Measurements from ENCODE around the gene POLH. TPM values are rescaled to one million over a fixed set of nuclear protein-coding genes. Genes with fewer than 3 reads are reported as not detected.

Gene POLH
- total and polyA plus RNA-seq, 2 of the 4 experiments (the other 2 are of a cell fraction), result 13.3 to 26.0 TPM

DNA sequence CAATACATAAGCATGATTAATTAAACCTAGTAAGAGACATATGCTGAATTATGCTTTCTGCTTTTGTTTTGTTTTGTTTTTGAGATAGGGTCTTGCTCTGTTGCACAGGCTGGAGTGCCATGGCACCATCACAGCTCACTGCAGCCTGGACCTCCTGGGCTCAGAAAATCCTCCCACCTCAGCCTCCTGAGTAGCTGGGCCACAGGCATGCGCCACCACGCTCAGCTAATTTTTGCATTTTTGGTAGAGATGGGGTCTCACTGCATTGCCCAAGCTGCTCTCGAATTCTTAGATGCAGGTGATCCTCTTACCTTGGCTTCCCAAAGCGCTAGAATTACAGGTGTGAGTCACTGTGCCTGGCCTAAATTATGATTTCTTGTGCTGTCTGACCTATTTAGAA lies 4.0 kb upstream of the POLH start:
- Histone ChIP-seq H3K9me1 (ENCODE audit: insufficient read depth, low read length) (peaks cover 3% of the 10 kb centered on the region; the same call in 1 of the 2 replicates), H3K4me1 (ENCODE audit: control insufficient read depth, insufficient read depth, low read length) (no peaks in the 10 kb centered on the region), H3K23ac (ENCODE audit: low read depth, low read length) (no peak overlapping the region), H2BK15ac (ENCODE audit: low read depth, low read length) (no peak overlapping the region), H3K4me3 (ENCODE audit: insufficient read depth, low read depth, low read length) (no peak overlapping the region), H2BK5ac (ENCODE audit: low read depth, low read length, poor library complexity, severe bottlenecking) (no peak overlapping the region), H3K79me1 (ENCODE audit: low read depth in 1 of 2, low read length in 2 of 2) (peaks cover 14 to 27% of the 10 kb centered on the region in 2 experiments), H3K4ac (ENCODE audit: low read depth, low read length) (no peak overlapping the region), H3K56ac (ENCODE audit: extremely low read depth, insufficient read depth, low read length) (no peak overlapping the region), H4K8ac (ENCODE audit: low read depth in 2 of 2, low read length in 2 of 2) (no peak overlapping the region), H3K18ac (ENCODE audit: low read depth, low read length) (no peak overlapping the region), H2BK20ac (ENCODE audit: low read depth, low read length) (no peak overlapping the region), H4K91ac (ENCODE audit: insufficient read depth, low read depth, low read length) (no peak overlapping the region), H3K4me2 (ENCODE audit: low read depth, low read length) (no peak overlapping the region), H4K20me1 (ENCODE audit: insufficient read depth, low read length) (no peaks in the 10 kb centered on the region), H3K14ac (replicated peaks; ENCODE audit: low read depth, low read length) (no peak overlapping the region), H3K36me3 (ENCODE audit: control insufficient read depth, insufficient read depth, low read length) (peaks cover 33% of the 10 kb centered on the region), H2AK5ac (ENCODE audit: low read depth, low read length) (no peak overlapping the region), H3K9me3 (ENCODE audit: control insufficient read depth, insufficient read depth, low read length) (no peaks in the 10 kb centered on the region), H4K5ac (ENCODE audit: low read depth, low read length) (no peak overlapping the region), H2BK120ac (ENCODE audit: low read depth, low read length) (no peak overlapping the region), H2AK9ac (replicated peaks; ENCODE audit: low read depth, low read length, poor library complexity) (no peak overlapping the region), H3K27ac (ENCODE audit: insufficient read depth, low read length) (no peak overlapping the region), H3K27me3 (ENCODE audit: control insufficient read depth, insufficient read depth, low read length) (no peaks in the 10 kb centered on the region), H2AFZ (replicated peaks; ENCODE audit: low read length, poor library complexity) (no peak overlapping the region), H3K9ac (ENCODE audit: low read depth, low read length) (no peak overlapping the region)
- ATAC-seq (ENCODE audit: low read depth), result no peak
- no peak for DNase-seq
- dilution Hi-C loops (cut with HindIII; ENCODE audit: low sequenced_read_pairs, unreplicated experiment), result no loop called here
- in situ Hi-C loops (cut with MboI; ENCODE audit: low sequenced_read_pairs), result loop anchor here (25.0 kb wide), 1 partner anchor 910 kb away; no protein-coding TSS in a partner anchor
- intact Hi-C loops (cut with micrococcal nuclease), result loop anchor here (5.0 kb wide), 1 partner anchor 35 kb away; no protein-coding TSS in a partner anchor
- ChIA-PET POLR2A (ENCODE audit: unreplicated experiment) (no interaction called here), CTCF (no interaction called here)
- no TSS peak for BruUV-seq (replicated peaks)
- TF ChIP-seq POLR2A (IDR thresholded peaks at IDR 0.05; ENCODE audit: low read depth, low read length) (no peak), RFX5 (IDR thresholded peaks at IDR 0.05; ENCODE audit: low read depth, low read length) (no peak), BHLHE40 (IDR thresholded peaks at IDR 0.05; ENCODE audit: low read depth, low read length) (no peak), RCOR1 (IDR thresholded peaks at IDR 0.05; ENCODE audit: insufficient replicate concordance, low read length) (no peak), NFE2L2 (IDR thresholded peaks at IDR 0.05; ENCODE audit: low read depth, low read length) (no peak), MAZ (IDR thresholded peaks at IDR 0.05; ENCODE audit: borderline replicate concordance, low read depth, low read length) (no peak), USF2 (IDR thresholded peaks at IDR 0.05; ENCODE audit: low read depth, low read length) (no peak), MXI1 (IDR thresholded peaks at IDR 0.05; ENCODE audit: borderline replicate concordance, low read depth, low read length) (no peak), ELK1 (IDR thresholded peaks at IDR 0.05; ENCODE audit: borderline replicate concordance, low read depth, low read length) (no peak), MAFK (IDR thresholded peaks at IDR 0.05; ENCODE audit: low read depth, low read length) (no peak), CHD1 (IDR thresholded peaks at IDR 0.05; ENCODE audit: low read depth, low read length) (no peak), CEBPB (IDR thresholded peaks at IDR 0.05; ENCODE audit: low read depth, low read length) (no peak), RAD21 (IDR thresholded peaks at IDR 0.05; ENCODE audit: low read length) (no peak), FOS (IDR thresholded peaks at IDR 0.05; ENCODE audit: low read depth, low read length) (no peak), SMC3 (IDR thresholded peaks at IDR 0.05; ENCODE audit: low read depth, low read length) (no peak)
- TF ChIP-seq, protein P1, sequence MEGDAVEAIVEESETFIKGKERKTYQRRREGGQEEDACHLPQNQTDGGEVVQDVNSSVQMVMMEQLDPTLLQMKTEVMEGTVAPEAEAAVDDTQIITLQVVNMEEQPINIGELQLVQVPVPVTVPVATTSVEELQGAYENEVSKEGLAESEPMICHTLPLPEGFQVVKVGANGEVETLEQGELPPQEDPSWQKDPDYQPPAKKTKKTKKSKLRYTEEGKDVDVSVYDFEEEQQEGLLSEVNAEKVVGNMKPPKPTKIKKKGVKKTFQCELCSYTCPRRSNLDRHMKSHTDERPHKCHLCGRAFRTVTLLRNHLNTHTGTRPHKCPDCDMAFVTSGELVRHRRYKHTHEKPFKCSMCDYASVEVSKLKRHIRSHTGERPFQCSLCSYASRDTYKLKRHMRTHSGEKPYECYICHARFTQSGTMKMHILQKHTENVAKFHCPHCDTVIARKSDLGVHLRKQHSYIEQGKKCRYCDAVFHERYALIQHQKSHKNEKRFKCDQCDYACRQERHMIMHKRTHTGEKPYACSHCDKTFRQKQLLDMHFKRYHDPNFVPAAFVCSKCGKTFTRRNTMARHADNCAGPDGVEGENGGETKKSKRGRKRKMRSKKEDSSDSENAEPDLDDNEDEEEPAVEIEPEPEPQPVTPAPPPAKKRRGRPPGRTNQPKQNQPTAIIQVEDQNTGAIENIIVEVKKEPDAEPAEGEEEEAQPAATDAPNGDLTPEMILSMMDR (conservative IDR thresholded peaks at IDR 0.05; ENCODE audit: low read depth, low read length), result no peak
- 100% methylated on average over 3 of the region's 4 CpGs; no CpG with 5 or more reads in 1 of the 2 experiments for WGBS, 2 experiments (ENCODE audit: extremely low coverage in 2 of 2, insufficient read length in 1 of 2)
